ENCODE data around the gene DNAJC8.

DNAJC8 gene

GRCh38 chr1:28278763-28279162 lies 45.9 kb upstream of the DNAJC8 start:
- Histone ChIP-seq H3K27ac (no peak overlapping the region), H3K4me1 (ENCODE audit: control insufficient read depth in 1 of 2, insufficient read depth in 1 of 2, low read depth in 1 of 2, low read length in 1 of 2) (peaks cover 14 to 17% of the 10 kb centered on the region in 2 experiments), H3K9me3 (no peaks in the 10 kb centered on the region), H3K4me3 (ENCODE audit: low read depth in 1 of 2, low read length in 1 of 2) (no peak overlapping the region), H3K36me3 (peaks cover 86% of the 10 kb centered on the region), H3K27me3 (no peaks in the 10 kb centered on the region)
- no peak for TF ChIP-seq CTCF (IDR thresholded peaks at IDR 0.05)

GRCh38 chr1:28273216-28273860 lies 40.5 kb upstream of the DNAJC8 start:
- Histone ChIP-seq H3K9me3 (no peaks in the 10 kb centered on the region), H3K4me1 (ENCODE audit: control insufficient read depth in 1 of 2, insufficient read depth in 1 of 2, low read depth in 1 of 2, low read length in 1 of 2) (peaks cover 0 to 4% of the 10 kb centered on the region in 2 experiments), H3K27ac (no peak overlapping the region), H3K4me3 (ENCODE audit: low read depth in 1 of 2, low read length in 1 of 2) (no peak overlapping the region), H3K27me3 (no peaks in the 10 kb centered on the region), H3K36me3 (peaks cover 79% of the 10 kb centered on the region)
- TF ChIP-seq CTCF (IDR thresholded peaks at IDR 0.05): no peak

- Histone ChIP-seq H3K9me3 (no peaks in the 10 kb centered on the region), H3K4me3 (ENCODE audit: low read depth in 1 of 2, low read length in 1 of 2) (no peak overlapping the region), H3K27ac (no peak overlapping the region), H3K36me3 (peaks cover 69% of the 10 kb centered on the region), H3K27me3 (no peaks in the 10 kb centered on the region), H3K4me1 (ENCODE audit: control insufficient read depth in 1 of 2, insufficient read depth in 1 of 2, low read depth in 1 of 2, low read length in 1 of 2) (peaks cover 0 to 9% of the 10 kb centered on the region in 2 experiments)
- no peak for TF ChIP-seq CTCF (IDR thresholded peaks at IDR 0.05)
Measured at GRCh38 chr1:28272215-28272852, 39.5 kb upstream of the DNAJC8 start.

GRCh38 chr1:28269529-28269928 lies 36.7 kb upstream of the DNAJC8 start:
- H3K36me3 ChIP-seq: peaks cover 42% of the 10 kb centered on the region
- TF ChIP-seq CTCF (IDR thresholded peaks at IDR 0.05): no peak
- no peaks in the 10 kb centered on the region for H3K9me3 ChIP-seq
- H3K4me3 ChIP-seq (ENCODE audit: low read depth in 1 of 2, low read length in 1 of 2): no peak overlapping the region
- H3K27ac ChIP-seq: no peak overlapping the region
- no peaks in the 10 kb centered on the region for H3K27me3 ChIP-seq
- peaks cover 0 to 9% of the 10 kb centered on the region in 2 experiments for H3K4me1 ChIP-seq (ENCODE audit: control insufficient read depth in 1 of 2, insufficient read depth in 1 of 2, low read depth in 1 of 2, low read length in 1 of 2)

- no peaks in the 10 kb centered on the region for H3K27me3 ChIP-seq
- H3K9me3 ChIP-seq: no peaks in the 10 kb centered on the region
- H3K27ac ChIP-seq: no peak overlapping the region
- H3K36me3 ChIP-seq: peaks cover 23% of the 10 kb centered on the region
- no peak for TF ChIP-seq CTCF (IDR thresholded peaks at IDR 0.05)
- H3K4me3 ChIP-seq (ENCODE audit: low read depth in 1 of 2, low read length in 1 of 2): no peak overlapping the region
- H3K4me1 ChIP-seq (ENCODE audit: control insufficient read depth in 1 of 2, insufficient read depth in 1 of 2, low read depth in 1 of 2, low read length in 1 of 2): peaks cover 0 to 9% of the 10 kb centered on the region in 2 experiments
Measured at GRCh38 chr1:28267633-28268032, 34.8 kb upstream of the DNAJC8 start.
